ENCODE results near the gene EHMT1. TPM values are rescaled to one million over a fixed set of nuclear protein-coding genes. Genes with fewer than 3 reads are reported as not detected.

EHMT1 gene
- total and polyA plus RNA-seq, 10 of the 15 experiments (the other 5 are each of a cell fraction or from before 2014, with no cell fraction given) = 2.9 to 100 (median 48.1) TPM

- intact Hi-C loops (cut with micrococcal nuclease; ENCODE audit: unreplicated experiment) = no loop called here
- SMC1A ChIA-PET (ENCODE audit: uncharacterized antibody, unreplicated experiment) = no interaction called here
- POLR2A ChIA-PET = no interaction called here
Observed at GRCh38 chr9:137818286-137818685, 199.5 kb downstream of the EHMT1 start.

More at GRCh38 chr9:137818286-137818685, 199.5 kb downstream of the EHMT1 start:
- Histone ChIP-seq H3K79me2 (ENCODE audit: control insufficient read depth, insufficient read depth, low read length) (no peaks in the 10 kb centered on the region; the same call in none of the 2 replicates), H3K27me3 (replicated peaks in 1 of 2; ENCODE audit: control insufficient read depth in 2 of 2, insufficient read depth in 2 of 2, low read length in 1 of 2) (no peaks in the 10 kb centered on the region), H3K9ac (ENCODE audit: control insufficient read depth, insufficient read depth, low read length) (no peak overlapping the region), H3K9me3 (replicated peaks; ENCODE audit: control insufficient read depth, insufficient read depth, low read length) (peaks cover 4% of the 10 kb centered on the region; the same call in 2 of the 3 replicates), H3K27ac (ENCODE audit: control insufficient read depth, insufficient read depth) (no peak overlapping the region), H2AFZ (ENCODE audit: control insufficient read depth, low read depth, low read length) (no peak overlapping the region), H4K20me1 (ENCODE audit: control insufficient read depth, insufficient read depth) (no peaks in the 10 kb centered on the region), H3K4me1 (ENCODE audit: control insufficient read depth, insufficient read depth, low read length) (peaks cover 15% of the 10 kb centered on the region), H3K36me3 (ENCODE audit: control insufficient read depth in 2 of 2, insufficient read depth in 2 of 2, low read length in 1 of 2) (peaks cover 44 to 45% of the 10 kb centered on the region in 2 experiments), H3K4me2 (ENCODE audit: control insufficient read depth, insufficient read depth) (no peak overlapping the region), H3K4me3 (no peak overlapping the region)
- WGBS (ENCODE audit: insufficient coverage, insufficient replicate concordance, low lambda C conversion rate, missing lambda C conversion rate) = 100% methylated on average over 5 of the region's 23 CpGs
- no TSS peak for BruUV-seq (replicated peaks)
- no peak for DNase-seq (ENCODE audit: low read depth, low spot score)
- ChIA-PET RAD21 (ENCODE audit: unreplicated experiment) (no interaction called here), CTCF (no interaction called here)
- TF ChIP-seq, protein P1, sequence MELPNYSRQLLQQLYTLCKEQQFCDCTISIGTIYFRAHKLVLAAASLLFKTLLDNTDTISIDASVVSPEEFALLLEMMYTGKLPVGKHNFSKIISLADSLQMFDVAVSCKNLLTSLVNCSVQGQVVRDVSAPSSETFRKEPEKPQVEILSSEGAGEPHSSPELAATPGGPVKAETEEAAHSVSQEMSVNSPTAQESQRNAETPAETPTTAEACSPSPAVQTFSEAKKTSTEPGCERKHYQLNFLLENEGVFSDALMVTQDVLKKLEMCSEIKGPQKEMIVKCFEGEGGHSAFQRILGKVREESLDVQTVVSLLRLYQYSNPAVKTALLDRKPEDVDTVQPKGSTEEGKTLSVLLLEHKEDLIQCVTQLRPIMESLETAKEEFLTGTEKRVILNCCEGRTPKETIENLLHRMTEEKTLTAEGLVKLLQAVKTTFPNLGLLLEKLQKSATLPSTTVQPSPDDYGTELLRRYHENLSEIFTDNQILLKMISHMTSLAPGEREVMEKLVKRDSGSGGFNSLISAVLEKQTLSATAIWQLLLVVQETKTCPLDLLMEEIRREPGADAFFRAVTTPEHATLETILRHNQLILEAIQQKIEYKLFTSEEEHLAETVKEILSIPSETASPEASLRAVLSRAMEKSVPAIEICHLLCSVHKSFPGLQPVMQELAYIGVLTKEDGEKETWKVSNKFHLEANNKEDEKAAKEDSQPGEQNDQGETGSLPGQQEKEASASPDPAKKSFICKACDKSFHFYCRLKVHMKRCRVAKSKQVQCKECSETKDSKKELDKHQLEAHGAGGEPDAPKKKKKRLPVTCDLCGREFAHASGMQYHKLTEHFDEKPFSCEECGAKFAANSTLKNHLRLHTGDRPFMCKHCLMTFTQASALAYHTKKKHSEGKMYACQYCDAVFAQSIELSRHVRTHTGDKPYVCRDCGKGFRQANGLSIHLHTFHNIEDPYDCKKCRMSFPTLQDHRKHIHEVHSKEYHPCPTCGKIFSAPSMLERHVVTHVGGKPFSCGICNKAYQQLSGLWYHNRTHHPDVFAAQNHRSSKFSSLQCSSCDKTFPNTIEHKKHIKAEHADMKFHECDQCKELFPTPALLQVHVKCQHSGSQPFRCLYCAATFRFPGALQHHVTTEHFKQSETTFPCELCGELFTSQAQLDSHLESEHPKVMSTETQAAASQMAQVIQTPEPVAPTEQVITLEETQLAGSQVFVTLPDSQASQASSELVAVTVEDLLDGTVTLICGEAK (IDR thresholded peaks at IDR 0.05; ENCODE audit: borderline replicate concordance) = no peak
- TF ChIP-seq BRCA1 (IDR thresholded peaks at IDR 0.05; ENCODE audit: low read depth, low read length) (no peak), SIN3A (IDR thresholded peaks at IDR 0.05; ENCODE audit: low read depth, low read length) (no peak), RELA (IDR thresholded peaks at IDR 0.05; ENCODE audit: borderline replicate concordance, partially characterized antibody) (no peak), HDAC6 (IDR thresholded peaks at IDR 0.05; ENCODE audit: unreplicated experiment) (no peak), RAD51 (IDR thresholded peaks at IDR 0.05) (no peak)
- ATAC-seq = no peak
- in situ Hi-C loops (cut with MboI) = no loop called here
- no peak for FAIRE-seq

Measured in GM12878 (cell line).